Measurements from ENCODE around the gene AKNA.

The AKNA gene

GRCh38 chr9:114417511-114417910, 29.7 kb upstream of the AKNA start:
- no peak overlapping the region for H3K27ac ChIP-seq (ENCODE audit: low read depth, low read length)
- H3K9me3 ChIP-seq (ENCODE audit: control insufficient read depth in 1 of 2, low read length in 2 of 2), result no peaks in the 10 kb centered on the region
- H3K4me3 ChIP-seq (ENCODE audit: low read depth in 1 of 2, low read length in 2 of 2), result no peak overlapping the region
- H3K36me3 ChIP-seq (ENCODE audit: control insufficient read depth in 1 of 2, insufficient read depth in 2 of 2, low read length in 2 of 2), result peaks cover 0 to 6% of the 10 kb centered on the region in 2 donors
- H3K27me3 ChIP-seq (ENCODE audit: control insufficient read depth in 1 of 2, insufficient read depth in 2 of 2, low read length in 2 of 2), result no peaks in the 10 kb centered on the region
- no peaks in the 10 kb centered on the region for H3K4me1 ChIP-seq (ENCODE audit: control insufficient read depth in 1 of 2, insufficient read depth in 2 of 2, low read length in 2 of 2)
- H3K9ac ChIP-seq (ENCODE audit: low read depth in 1 of 2, low read length in 2 of 2), result no peak overlapping the region

GRCh38 chr9:114416906-114417305, 29.1 kb upstream of the AKNA start:
- H3K27ac ChIP-seq (ENCODE audit: low read depth, low read length), result no peak overlapping the region
- H3K9me3 ChIP-seq (ENCODE audit: control insufficient read depth in 1 of 2, low read length in 2 of 2), result no peaks in the 10 kb centered on the region
- no peaks in the 10 kb centered on the region for H3K4me1 ChIP-seq (ENCODE audit: control insufficient read depth in 1 of 2, insufficient read depth in 2 of 2, low read length in 2 of 2)
- H3K9ac ChIP-seq (ENCODE audit: low read depth in 1 of 2, low read length in 2 of 2), result no peak overlapping the region
- H3K27me3 ChIP-seq (ENCODE audit: control insufficient read depth in 1 of 2, insufficient read depth in 2 of 2, low read length in 2 of 2), result no peaks in the 10 kb centered on the region
- H3K4me3 ChIP-seq (ENCODE audit: low read depth in 1 of 2, low read length in 2 of 2), result no peak overlapping the region
- peaks cover 0 to 6% of the 10 kb centered on the region in 2 donors for H3K36me3 ChIP-seq (ENCODE audit: control insufficient read depth in 1 of 2, insufficient read depth in 2 of 2, low read length in 2 of 2)

- Histone ChIP-seq H3K27ac (ENCODE audit: low read depth, low read length) (no peak overlapping the region), H3K27me3 (ENCODE audit: control insufficient read depth in 1 of 2, insufficient read depth in 2 of 2, low read length in 2 of 2) (no peaks in the 10 kb centered on the region), H3K4me3 (ENCODE audit: low read depth in 1 of 2, low read length in 2 of 2) (no peak overlapping the region), H3K9ac (ENCODE audit: low read depth in 1 of 2, low read length in 2 of 2) (no peak overlapping the region), H3K4me1 (ENCODE audit: control insufficient read depth in 1 of 2, insufficient read depth in 2 of 2, low read length in 2 of 2) (no peaks in the 10 kb centered on the region), H3K36me3 (ENCODE audit: control insufficient read depth in 1 of 2, insufficient read depth in 2 of 2, low read length in 2 of 2) (peaks cover 0 to 6% of the 10 kb centered on the region in 2 donors), H3K9me3 (ENCODE audit: control insufficient read depth in 1 of 2, low read length in 2 of 2) (no peaks in the 10 kb centered on the region)
Observed at GRCh38 chr9:114416290-114416689, 28.5 kb upstream of the AKNA start.

GRCh38 chr9:114414346-114414745, 26.6 kb upstream of the AKNA start:
- no peak overlapping the region for H3K4me3 ChIP-seq (ENCODE audit: low read depth in 1 of 2, low read length in 2 of 2)
- H3K9me3 ChIP-seq (ENCODE audit: control insufficient read depth in 1 of 2, low read length in 2 of 2), result no peaks in the 10 kb centered on the region
- no peaks in the 10 kb centered on the region for H3K4me1 ChIP-seq (ENCODE audit: control insufficient read depth in 1 of 2, insufficient read depth in 2 of 2, low read length in 2 of 2)
- H3K27me3 ChIP-seq (ENCODE audit: control insufficient read depth in 1 of 2, insufficient read depth in 2 of 2, low read length in 2 of 2), result no peaks in the 10 kb centered on the region
- H3K9ac ChIP-seq (ENCODE audit: low read depth in 1 of 2, low read length in 2 of 2), result no peak overlapping the region
- H3K27ac ChIP-seq (ENCODE audit: low read depth, low read length), result no peak overlapping the region
- peaks cover 0 to 6% of the 10 kb centered on the region in 2 donors for H3K36me3 ChIP-seq (ENCODE audit: control insufficient read depth in 1 of 2, insufficient read depth in 2 of 2, low read length in 2 of 2)

- Histone ChIP-seq H3K9me3 (ENCODE audit: control insufficient read depth in 1 of 2, low read length in 2 of 2) (no peaks in the 10 kb centered on the region), H3K27me3 (ENCODE audit: control insufficient read depth in 1 of 2, insufficient read depth in 2 of 2, low read length in 2 of 2) (no peaks in the 10 kb centered on the region), H3K4me3 (ENCODE audit: low read depth in 1 of 2, low read length in 2 of 2) (no peak overlapping the region), H3K36me3 (ENCODE audit: control insufficient read depth in 1 of 2, insufficient read depth in 2 of 2, low read length in 2 of 2) (peaks cover 0 to 2% of the 10 kb centered on the region in 2 donors), H3K27ac (ENCODE audit: low read depth, low read length) (no peak overlapping the region), H3K9ac (ENCODE audit: low read depth in 1 of 2, low read length in 2 of 2) (no peak overlapping the region), H3K4me1 (ENCODE audit: control insufficient read depth in 1 of 2, insufficient read depth in 2 of 2, low read length in 2 of 2) (no peaks in the 10 kb centered on the region)
Observed at GRCh38 chr9:114413861-114414301, 26.1 kb upstream of the AKNA start.

GRCh38 chr9:114412048-114412683, 24.4 kb upstream of the AKNA start:
- Histone ChIP-seq H3K4me1 (ENCODE audit: control insufficient read depth in 1 of 2, insufficient read depth in 2 of 2, low read length in 2 of 2) (no peaks in the 10 kb centered on the region), H3K36me3 (ENCODE audit: control insufficient read depth in 1 of 2, insufficient read depth in 2 of 2, low read length in 2 of 2) (no peaks in the 10 kb centered on the region), H3K27me3 (ENCODE audit: control insufficient read depth in 1 of 2, insufficient read depth in 2 of 2, low read length in 2 of 2) (no peaks in the 10 kb centered on the region), H3K4me3 (ENCODE audit: low read depth in 1 of 2, low read length in 2 of 2) (no peak overlapping the region), H3K9me3 (ENCODE audit: control insufficient read depth in 1 of 2, low read length in 2 of 2) (no peaks in the 10 kb centered on the region), H3K27ac (ENCODE audit: low read depth, low read length) (no peak overlapping the region), H3K9ac (ENCODE audit: low read depth in 1 of 2, low read length in 2 of 2) (no peak overlapping the region)

- Histone ChIP-seq H3K27me3 (ENCODE audit: control insufficient read depth in 1 of 2, insufficient read depth in 2 of 2, low read length in 2 of 2) (no peaks in the 10 kb centered on the region), H3K36me3 (ENCODE audit: control insufficient read depth in 1 of 2, insufficient read depth in 2 of 2, low read length in 2 of 2) (no peaks in the 10 kb centered on the region), H3K4me3 (ENCODE audit: low read depth in 1 of 2, low read length in 2 of 2) (no peak overlapping the region), H3K27ac (ENCODE audit: low read depth, low read length) (no peak overlapping the region), H3K9ac (ENCODE audit: low read depth in 1 of 2, low read length in 2 of 2) (no peak overlapping the region), H3K4me1 (ENCODE audit: control insufficient read depth in 1 of 2, insufficient read depth in 2 of 2, low read length in 2 of 2) (no peaks in the 10 kb centered on the region), H3K9me3 (ENCODE audit: control insufficient read depth in 1 of 2, low read length in 2 of 2) (no peaks in the 10 kb centered on the region)
Observed at GRCh38 chr9:114411452-114411851, 23.7 kb upstream of the AKNA start.

- Histone ChIP-seq H3K9me3 (ENCODE audit: control insufficient read depth in 1 of 2, low read length in 2 of 2) (no peaks in the 10 kb centered on the region), H3K36me3 (ENCODE audit: control insufficient read depth in 1 of 2, insufficient read depth in 2 of 2, low read length in 2 of 2) (peaks cover 0 to 3% of the 10 kb centered on the region in 2 donors), H3K9ac (ENCODE audit: low read depth in 1 of 2, low read length in 2 of 2) (no peak overlapping the region), H3K4me3 (ENCODE audit: low read depth in 1 of 2, low read length in 2 of 2) (no peak overlapping the region), H3K27ac (ENCODE audit: low read depth, low read length) (no peak overlapping the region), H3K27me3 (ENCODE audit: control insufficient read depth in 1 of 2, insufficient read depth in 2 of 2, low read length in 2 of 2) (no peaks in the 10 kb centered on the region), H3K4me1 (ENCODE audit: control insufficient read depth in 1 of 2, insufficient read depth in 2 of 2, low read length in 2 of 2) (no peaks in the 10 kb centered on the region)
Observed at GRCh38 chr9:114410910-114411309, 23.1 kb upstream of the AKNA start.

GRCh38 chr9:114409842-114410241, 22.1 kb upstream of the AKNA start:
- Histone ChIP-seq H3K9me3 (ENCODE audit: control insufficient read depth in 1 of 2, low read length in 2 of 2) (no peaks in the 10 kb centered on the region), H3K9ac (ENCODE audit: low read depth in 1 of 2, low read length in 2 of 2) (no peak overlapping the region), H3K4me1 (ENCODE audit: control insufficient read depth in 1 of 2, insufficient read depth in 2 of 2, low read length in 2 of 2) (no peaks in the 10 kb centered on the region), H3K4me3 (ENCODE audit: low read depth in 1 of 2, low read length in 2 of 2) (no peak overlapping the region), H3K27ac (ENCODE audit: low read depth, low read length) (no peak overlapping the region), H3K27me3 (ENCODE audit: control insufficient read depth in 1 of 2, insufficient read depth in 2 of 2, low read length in 2 of 2) (no peaks in the 10 kb centered on the region), H3K36me3 (ENCODE audit: control insufficient read depth in 1 of 2, insufficient read depth in 2 of 2, low read length in 2 of 2) (peaks cover 0 to 3% of the 10 kb centered on the region in 2 donors)

- H3K4me1 ChIP-seq (ENCODE audit: control insufficient read depth in 1 of 2, insufficient read depth in 2 of 2, low read length in 2 of 2), result no peaks in the 10 kb centered on the region
- no peaks in the 10 kb centered on the region for H3K9me3 ChIP-seq (ENCODE audit: control insufficient read depth in 1 of 2, low read length in 2 of 2)
- H3K9ac ChIP-seq (ENCODE audit: low read depth in 1 of 2, low read length in 2 of 2), result no peak overlapping the region
- no peak overlapping the region for H3K4me3 ChIP-seq (ENCODE audit: low read depth in 1 of 2, low read length in 2 of 2)
- H3K27ac ChIP-seq (ENCODE audit: low read depth, low read length), result no peak overlapping the region
- peaks cover 0 to 3% of the 10 kb centered on the region in 2 donors for H3K36me3 ChIP-seq (ENCODE audit: control insufficient read depth in 1 of 2, insufficient read depth in 2 of 2, low read length in 2 of 2)
- no peaks in the 10 kb centered on the region for H3K27me3 ChIP-seq (ENCODE audit: control insufficient read depth in 1 of 2, insufficient read depth in 2 of 2, low read length in 2 of 2)
Observed at GRCh38 chr9:114409103-114409780, 21.5 kb upstream of the AKNA start.
